Progenitor cell of endocrine pancreas (in vitro differentiated cells): ENCODE measurements around the gene PTPRD. TPM values are rescaled to one million over a fixed set of nuclear protein-coding genes. Genes with fewer than 3 reads are reported as not detected.

Experiments
- DNase-seq: peaks from one replicate; pipeline ENCODE4 v3.0.0; 2021; ENCODE audit warnings: low spot score; ENCODE audit not compliant: unreplicated experiment
- H3K27ac Mint-ChIP-seq: 2 replicates; pipeline ENCODE4 v1.8.0; 2021; ENCODE audit warnings: mild to moderate bottlenecking, moderate library complexity, mixed read lengths
- H3K27me3 Mint-ChIP-seq: 2 replicates; pipeline ENCODE4 v1.8.0; 2021; ENCODE audit warnings: mixed read lengths
- H3K36me3 Mint-ChIP-seq: 2 replicates; pipeline ENCODE4 v1.8.0; 2022; ENCODE audit warnings: mixed read lengths; ENCODE audit not compliant: insufficient read depth
- H3K4me1 Mint-ChIP-seq: 2 replicates; pipeline ENCODE4 v1.8.0; 2021; ENCODE audit warnings: low read depth, mixed read lengths
- H3K4me3 Mint-ChIP-seq: 2 replicates; pipeline ENCODE4 v1.8.0; 2021; ENCODE audit warnings: low read depth, mild to moderate bottlenecking, moderate library complexity, mixed read lengths
- H3K9me3 Mint-ChIP-seq: 2 replicates; pipeline ENCODE4 v1.8.0; 2021; ENCODE audit warnings: low read depth, mixed read lengths
- CTCF ChIP-seq: fragments of 200-600 bp; sonication (generic); IDR thresholded peaks from one replicate; pipeline ENCODE4 v1.5.0; 2021; ENCODE audit warnings: antibody characterized with exemption, mild to moderate bottlenecking; ENCODE audit not compliant: unreplicated experiment
- total RNA-seq: library from RNA; stranded (reverse); gene quantifications from 2 replicates; pipeline ENCODE4 v1.2.1, GENCODE V29; 2021

PTPRD gene
- total RNA-seq, 1 donor from 2014 or later = 124 TPM

GRCh38 chr9:9603345-9603744 lies 1009.5 kb downstream of the PTPRD start:
- Mint-ChIP-seq H3K27ac (no peak overlapping the region), H3K36me3 (no peaks in the 10 kb centered on the region), H3K4me3 (no peak overlapping the region), H3K9me3 (no peaks in the 10 kb centered on the region), H3K27me3 (no peaks in the 10 kb centered on the region), H3K4me1 (no peaks in the 10 kb centered on the region)
- no peak for DNase-seq
- TF ChIP-seq CTCF = no peak

GRCh38 chr9:9598723-9599122 lies 1014.1 kb downstream of the PTPRD start:
- Mint-ChIP-seq H3K27me3 (no peaks in the 10 kb centered on the region), H3K9me3 (peaks cover 9% of the 10 kb centered on the region), H3K27ac (no peak overlapping the region), H3K4me3 (no peak overlapping the region), H3K4me1 (no peaks in the 10 kb centered on the region), H3K36me3 (no peaks in the 10 kb centered on the region)
- DNase-seq = no peak
- TF ChIP-seq CTCF = no peak

- no peak for TF ChIP-seq CTCF
- Mint-ChIP-seq H3K4me1 (no peaks in the 10 kb centered on the region), H3K36me3 (no peaks in the 10 kb centered on the region), H3K4me3 (no peak overlapping the region), H3K27me3 (no peaks in the 10 kb centered on the region), H3K9me3 (peaks cover 9% of the 10 kb centered on the region), H3K27ac (no peak overlapping the region)
- DNase-seq = no peak
Observed at GRCh38 chr9:9592104-9592503, 1020.7 kb downstream of the PTPRD start.

- Mint-ChIP-seq H3K27ac (no peak overlapping the region), H3K9me3 (no peaks in the 10 kb centered on the region), H3K36me3 (no peaks in the 10 kb centered on the region), H3K27me3 (no peaks in the 10 kb centered on the region), H3K4me3 (no peak overlapping the region), H3K4me1 (no peaks in the 10 kb centered on the region)
- no peak for DNase-seq
- TF ChIP-seq CTCF = no peak
Observed at GRCh38 chr9:9585920-9586319, 1026.9 kb downstream of the PTPRD start.

GRCh38 chr9:9574080-9574479 lies 1038.7 kb downstream of the PTPRD start:
- H3K36me3 Mint-ChIP-seq = no peaks in the 10 kb centered on the region
- H3K4me3 Mint-ChIP-seq = no peak overlapping the region
- no peak overlapping the region for H3K27ac Mint-ChIP-seq
- no peaks in the 10 kb centered on the region for H3K4me1 Mint-ChIP-seq
- DNase-seq = no peak
- no peaks in the 10 kb centered on the region for H3K9me3 Mint-ChIP-seq
- TF ChIP-seq CTCF = no peak
- no peaks in the 10 kb centered on the region for H3K27me3 Mint-ChIP-seq
